GM19239 (cell line): ENCODE measurements around the gene EFEMP1.

Experiments
- DNase-seq: peaks from one replicate; pipeline ENCODE4 v3.0.0; 2011; ENCODE audit warnings: low spot score; ENCODE audit not compliant: insufficient read length
- FAIRE-seq: peaks from 2 replicates; lab custom pipeline; 2011; peaks lifted over from hg19 to GRCh38; lab: Jason Lieb, UNC

EFEMP1 gene

DNA sequence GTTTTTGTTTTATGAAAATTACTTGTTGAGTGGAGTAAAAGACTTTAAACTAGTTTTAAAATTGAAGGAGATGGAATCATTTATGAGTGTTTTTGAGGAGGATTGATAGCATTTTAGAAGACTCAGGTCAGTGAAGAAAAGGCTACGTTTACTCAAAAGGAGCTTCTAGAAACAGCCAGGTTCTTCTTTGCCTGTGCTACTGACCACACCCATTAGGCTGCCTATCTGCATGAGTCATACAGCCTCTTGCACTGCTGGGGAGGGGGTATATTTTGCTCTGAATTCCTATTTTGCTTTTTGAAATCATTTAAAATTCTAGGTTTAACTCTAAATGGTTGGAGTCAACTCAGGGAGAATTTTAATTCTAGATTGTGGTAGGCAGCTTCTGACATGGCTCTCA, 22.3 kb downstream of the EFEMP1 start:
- FAIRE-seq = no peak
- DNase-seq = no peak

DNA sequence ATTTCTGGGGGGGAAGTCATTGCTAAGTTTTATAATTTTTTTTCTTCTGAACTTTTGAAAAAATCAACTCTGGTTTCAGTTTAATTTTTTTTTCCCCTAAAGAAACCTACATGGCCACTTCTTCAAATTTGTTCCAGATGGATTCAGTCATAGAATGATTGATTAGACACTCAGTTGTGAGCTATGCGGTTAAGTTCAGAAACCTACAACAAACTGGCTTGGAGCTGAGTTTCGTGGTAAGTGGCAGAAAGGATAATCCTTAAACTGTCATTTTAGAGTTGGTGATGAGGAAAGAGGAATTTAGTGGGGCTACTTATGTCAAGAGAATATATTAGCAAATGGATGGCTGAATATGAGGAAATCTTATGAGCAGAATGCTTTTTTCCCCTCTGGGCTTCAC, 23.7 kb downstream of the EFEMP1 start:
- DNase-seq (no peak), FAIRE-seq (no peak)

DNA sequence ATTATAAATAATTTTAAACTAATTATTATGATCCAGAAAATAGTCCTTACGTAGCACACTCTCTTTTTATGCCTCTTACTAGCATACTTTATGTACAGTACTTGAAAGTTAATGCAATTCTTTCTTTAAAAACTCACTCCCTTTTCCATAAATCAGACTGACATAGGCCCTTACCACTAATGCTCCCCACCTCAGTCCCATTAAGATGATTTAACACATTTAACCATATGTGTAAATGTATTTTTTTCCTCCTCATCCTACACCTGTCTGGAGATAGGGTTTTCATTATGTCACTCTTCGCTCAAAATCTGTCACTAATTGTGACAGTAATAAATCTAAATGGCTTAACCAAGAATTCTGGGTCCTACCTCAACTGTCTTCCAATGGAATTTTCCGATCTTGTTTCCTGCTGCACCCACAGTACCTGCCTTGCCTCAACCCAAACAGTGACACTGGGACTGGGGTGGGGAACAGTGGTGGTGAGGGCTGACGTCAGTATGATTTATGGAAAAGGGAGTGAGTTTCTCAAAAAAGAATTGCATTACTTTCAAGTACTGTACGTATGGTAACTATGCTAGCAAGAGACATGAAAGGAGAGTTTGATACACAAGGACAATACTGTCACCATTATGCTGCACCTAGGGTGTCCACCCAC, 25.1 kb downstream of the EFEMP1 start:
- DNase-seq = no peak
- FAIRE-seq = no peak

DNA sequence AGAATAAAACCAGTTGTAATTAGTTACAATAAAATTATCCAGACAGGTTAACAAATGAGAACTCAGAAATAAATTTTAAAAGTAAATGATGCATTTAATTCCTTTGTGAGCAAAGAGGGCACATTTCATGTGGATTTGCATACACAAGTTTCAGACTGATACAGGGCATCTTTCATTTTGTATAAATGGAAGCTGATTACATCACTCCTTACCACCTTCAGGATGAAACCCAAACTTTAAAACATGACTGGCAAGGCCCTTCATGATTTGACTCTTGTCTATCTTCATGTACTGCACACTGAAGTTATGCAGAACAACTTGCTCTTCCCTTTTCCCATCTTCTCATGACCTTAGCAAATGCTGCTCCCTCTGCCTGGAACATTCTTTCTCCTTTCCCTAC, 26.9 kb downstream of the EFEMP1 start:
- DNase-seq (no peak), FAIRE-seq (no peak)

DNA sequence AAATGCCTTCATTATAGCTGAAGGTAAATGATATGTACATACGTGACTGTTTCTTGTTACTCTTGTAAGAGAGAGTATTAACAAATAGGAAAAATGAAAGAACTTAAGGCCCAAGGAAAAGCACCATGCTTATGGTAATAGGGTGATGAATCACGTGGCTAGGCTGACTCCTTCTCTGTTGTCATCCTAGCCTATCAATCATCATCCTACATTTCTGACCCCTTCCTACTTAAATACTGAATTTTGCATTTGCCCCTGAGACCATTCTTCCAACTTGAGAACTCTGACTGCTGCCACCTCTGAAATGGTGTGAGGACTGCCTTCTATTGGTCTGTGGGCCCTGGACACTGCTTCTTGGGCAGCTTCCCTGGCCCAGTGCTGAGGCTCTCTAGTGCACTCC, 28.9 kb downstream of the EFEMP1 start:
- DNase-seq (no peak), FAIRE-seq (no peak)

DNA sequence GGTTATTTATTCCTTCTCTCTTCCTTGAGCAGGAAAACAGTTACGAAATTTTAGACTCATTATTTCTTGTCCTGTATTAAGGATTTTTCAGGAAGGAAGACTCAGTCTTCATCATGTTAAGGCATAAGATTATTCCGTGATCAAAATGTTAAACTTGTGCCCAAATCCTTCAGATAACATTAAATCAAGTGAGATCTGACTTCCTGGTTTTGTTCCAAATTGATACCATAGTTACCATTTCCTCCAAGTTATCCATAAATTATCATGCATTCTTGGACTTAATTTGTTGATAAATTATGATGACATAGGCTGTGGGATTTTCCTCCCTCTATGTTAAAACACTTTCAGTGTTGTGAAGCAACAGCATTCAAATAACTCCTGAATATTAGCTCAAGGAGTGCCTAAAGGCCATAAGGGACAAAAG, 31.9 kb downstream of the EFEMP1 start:
- no peak for FAIRE-seq
- DNase-seq = no peak

DNA sequence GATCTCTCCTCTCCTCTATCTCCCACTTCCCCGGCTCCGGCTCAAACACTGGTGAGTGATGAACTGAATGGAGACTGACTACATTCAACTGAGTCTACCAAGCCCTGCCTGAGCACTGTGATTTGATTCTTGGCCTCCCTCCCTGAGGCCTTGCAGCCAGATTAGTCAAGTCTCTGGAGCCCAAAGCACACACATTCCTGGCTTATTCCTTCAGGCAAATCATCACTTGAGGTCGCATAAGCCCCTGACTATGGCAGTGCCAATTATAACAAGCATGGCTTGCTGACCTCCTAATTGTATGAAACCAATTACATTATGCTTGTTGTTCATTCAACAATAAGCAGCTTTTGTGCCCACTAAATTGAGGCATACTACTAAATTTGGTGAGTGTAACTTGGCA, 34.6 kb downstream of the EFEMP1 start:
- DNase-seq (no peak), FAIRE-seq (no peak)

DNA sequence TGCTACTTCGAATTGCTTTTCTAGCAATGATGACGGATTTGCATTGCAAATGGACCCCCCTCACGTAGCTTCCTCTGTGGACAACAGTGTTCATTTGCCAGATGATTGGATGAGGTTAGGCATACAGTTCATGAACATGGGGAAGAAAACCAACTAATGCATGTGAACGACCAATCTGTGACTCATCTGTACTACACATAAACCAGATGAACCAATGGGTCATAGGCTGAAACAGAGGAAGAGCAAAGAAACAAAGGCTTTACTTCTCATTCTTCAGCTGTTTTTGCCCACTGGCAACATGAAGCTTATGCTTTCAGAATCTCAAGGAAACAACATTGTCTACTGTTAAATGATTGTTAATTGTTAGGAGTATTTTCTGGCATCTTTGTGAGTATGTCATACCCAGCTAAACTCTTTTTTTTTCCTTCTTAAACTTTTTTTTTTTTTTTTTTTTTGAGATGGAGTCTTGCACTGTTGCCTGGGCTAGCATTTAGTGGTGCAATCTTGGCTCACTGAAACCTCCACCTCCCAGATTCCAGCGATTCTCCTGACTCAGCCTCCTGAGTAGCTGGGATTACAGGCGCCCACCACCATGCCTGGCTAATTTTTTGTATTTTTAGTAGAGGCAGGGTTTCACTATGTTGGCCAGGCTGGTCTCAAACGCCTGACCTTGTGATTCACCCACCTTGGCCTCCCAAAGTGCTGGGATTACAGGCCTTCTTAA, 35.5 kb downstream of the EFEMP1 start:
- FAIRE-seq = no peak
- DNase-seq = no peak

DNA sequence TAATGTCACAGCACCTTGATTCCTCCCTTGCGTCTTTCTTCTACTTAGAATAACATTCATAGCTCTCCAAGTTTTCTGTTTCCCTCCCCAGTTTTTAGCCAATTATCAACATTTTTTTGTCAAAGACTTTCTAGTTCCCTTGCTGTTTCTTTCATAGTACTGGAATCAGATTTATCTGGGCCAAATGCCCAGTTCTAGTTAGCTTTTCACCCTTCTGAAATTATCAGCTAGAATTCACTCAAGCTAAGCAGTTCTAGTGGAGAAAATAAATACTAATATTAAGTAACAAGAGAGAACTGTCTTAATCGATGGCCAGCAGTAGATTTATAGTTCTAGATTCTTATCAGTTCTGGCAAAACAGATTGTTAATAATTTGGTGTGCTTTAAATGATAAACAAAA, 36.2 kb downstream of the EFEMP1 start:
- FAIRE-seq (no peak), DNase-seq (no peak)

DNA sequence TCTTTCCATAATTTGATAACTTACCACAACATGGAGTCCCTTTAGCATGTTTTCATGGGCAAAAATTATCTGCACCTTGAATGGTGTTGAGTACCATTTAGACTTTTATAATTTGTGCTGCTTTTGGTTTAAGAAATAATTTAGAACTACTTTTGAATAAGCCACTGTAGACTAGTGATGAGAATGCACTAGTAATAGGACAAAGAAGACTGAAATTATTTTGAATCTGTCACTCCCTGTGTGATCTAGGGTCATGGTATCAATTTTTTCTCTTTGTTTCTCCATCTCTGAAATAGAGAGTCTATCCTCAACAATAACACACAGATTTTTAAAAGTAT, 37.7 kb downstream of the EFEMP1 start:
- no peak for DNase-seq
- no peak for FAIRE-seq

DNA sequence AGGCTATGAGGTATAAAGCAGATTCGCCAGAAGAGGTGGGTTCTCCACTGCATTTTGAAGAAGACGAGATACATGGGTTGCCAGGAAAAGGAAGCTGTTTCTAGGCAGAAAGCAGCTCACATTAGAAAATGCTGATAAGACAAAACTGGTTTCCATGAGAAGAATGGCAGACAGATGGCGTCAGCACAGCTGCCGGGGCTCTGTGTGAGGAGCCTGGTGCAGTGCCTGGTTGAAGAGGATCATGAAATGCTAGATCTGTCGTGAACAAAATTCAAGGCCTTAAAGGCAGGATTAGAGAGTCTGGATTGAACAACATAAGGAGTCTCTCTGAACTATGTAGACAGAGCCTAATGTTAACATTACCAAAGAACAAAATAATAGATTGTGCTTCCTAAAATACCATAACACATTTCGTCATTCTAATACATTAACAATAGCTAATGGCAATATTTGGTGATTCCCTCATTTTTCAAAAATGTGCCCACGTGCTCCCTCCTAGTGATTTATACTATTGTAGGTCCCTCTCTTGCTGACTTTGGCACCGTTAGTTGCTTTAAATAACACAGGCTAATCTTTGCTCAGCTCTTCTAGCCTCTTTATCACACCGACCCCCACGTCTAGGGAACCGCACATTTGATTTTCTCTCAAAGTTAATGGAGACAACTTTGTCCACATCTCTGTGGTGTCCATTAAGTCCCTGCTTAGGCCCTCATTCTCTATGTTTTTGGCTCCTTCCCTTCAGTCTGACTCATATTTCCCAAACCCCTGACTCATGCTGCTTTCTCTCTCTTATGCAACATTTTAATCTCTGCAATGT, 38.2 kb downstream of the EFEMP1 start:
- FAIRE-seq (no peak), DNase-seq (no peak)

DNA sequence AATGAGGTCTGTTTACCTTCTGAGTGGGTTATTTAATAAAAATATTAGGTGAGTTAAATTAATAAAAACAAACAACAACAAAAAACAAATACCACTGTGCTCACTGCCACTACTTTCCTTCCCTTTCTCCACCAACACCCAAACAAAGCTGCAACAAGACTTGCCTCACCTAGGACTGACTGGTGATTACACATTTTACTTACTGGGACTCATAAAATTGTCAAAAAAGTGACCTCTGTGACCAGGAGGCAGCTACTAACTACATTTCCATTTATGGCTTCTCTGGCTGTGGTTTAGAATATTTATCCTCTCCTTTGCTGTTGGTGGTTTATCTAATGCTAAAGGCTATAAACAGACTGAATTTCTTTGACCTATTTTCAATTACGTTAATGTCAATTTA, 39.8 kb downstream of the EFEMP1 start:
- no peak for DNase-seq
- no peak for FAIRE-seq

DNA sequence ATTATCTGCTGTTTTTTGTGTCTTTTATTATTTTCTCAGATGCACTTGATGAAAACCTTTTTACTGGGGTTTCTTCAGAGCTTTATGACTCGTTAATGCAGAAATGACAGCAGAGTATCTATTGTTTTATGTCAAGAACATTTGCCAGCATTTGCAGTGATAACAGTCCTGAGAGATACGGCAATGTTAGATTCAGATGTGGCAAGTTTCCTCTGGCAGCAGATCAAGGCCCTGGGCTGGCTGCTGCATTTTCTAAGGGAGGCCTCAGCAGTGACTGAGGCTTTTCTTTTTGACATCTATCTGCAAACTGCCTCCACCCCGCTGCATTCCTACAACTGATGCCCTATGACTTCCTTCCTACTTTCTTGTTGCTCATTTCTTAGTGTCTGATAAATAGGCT, 40.2 kb downstream of the EFEMP1 start:
- DNase-seq (no peak), FAIRE-seq (no peak)

DNA sequence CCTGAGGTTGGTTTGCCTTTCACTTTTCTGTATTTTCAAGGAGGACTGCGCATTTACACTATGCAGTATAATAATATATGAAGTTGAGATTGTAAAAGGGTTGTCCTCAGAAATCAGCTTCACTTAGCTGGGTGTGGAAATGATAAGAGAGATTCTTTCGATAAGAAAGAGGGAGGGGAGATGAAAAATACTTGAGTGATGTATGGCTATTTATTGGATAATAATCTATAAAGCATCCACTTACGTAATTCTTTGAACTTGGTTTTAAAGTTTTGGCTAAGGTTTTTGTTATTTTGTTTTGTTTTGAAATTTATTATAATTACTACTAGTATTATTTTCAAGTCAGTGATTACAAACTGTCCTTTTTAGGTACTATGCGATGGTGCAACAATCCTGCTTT, 40.6 kb downstream of the EFEMP1 start:
- no peak for FAIRE-seq
- DNase-seq = no peak

DNA sequence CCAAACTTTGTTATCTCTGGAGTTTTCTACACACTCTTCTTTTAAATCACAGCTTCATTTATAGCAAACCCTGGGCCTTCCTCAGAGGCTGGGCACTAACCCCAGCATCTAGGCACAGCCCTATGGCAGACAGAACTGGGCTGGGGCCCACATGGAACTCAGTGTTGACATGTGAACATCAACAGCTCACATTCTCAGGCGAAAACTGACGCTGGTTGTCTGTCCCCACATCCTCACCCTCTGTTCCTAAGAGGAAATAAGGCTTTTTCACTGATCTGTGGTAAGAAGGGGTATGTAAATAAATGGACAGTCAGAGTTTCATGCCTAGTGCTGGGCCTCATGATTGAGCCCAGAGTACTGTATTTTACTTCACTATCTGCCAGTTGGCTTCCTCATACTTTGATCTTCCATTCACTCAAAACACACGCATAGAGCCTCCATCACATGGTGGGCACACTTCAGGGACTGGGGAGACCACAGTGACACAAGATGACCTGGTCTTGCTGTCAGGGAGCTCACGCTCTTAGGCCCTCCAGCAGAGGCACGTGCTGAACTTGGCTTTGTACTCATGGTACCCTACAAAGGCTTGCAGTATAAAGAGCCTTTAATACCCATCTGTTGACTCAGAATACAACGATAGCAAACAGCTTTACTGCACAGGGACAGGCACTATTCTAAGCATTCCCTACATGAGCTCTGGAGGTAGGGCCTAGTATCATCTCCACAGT, 43.0 kb downstream of the EFEMP1 start:
- FAIRE-seq = no peak
- no peak for DNase-seq

DNA sequence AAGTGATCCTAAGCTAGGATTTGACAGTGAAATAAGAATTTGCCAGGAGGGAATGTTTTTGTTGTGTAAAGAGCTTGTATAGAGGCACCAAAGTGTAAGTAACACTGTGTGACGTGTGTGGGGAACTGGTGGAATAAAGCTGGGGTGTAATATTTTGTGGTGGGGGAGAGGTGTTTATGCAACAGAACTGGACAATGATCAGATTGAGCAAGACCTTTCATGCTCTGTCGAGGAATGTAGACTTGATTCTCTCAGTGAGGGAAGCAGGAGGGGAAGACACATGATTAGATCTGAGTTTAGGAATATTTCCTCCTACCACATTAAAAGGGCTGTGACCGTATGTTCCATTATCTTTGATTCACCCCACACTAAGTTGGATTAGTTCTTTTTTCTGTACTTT, 43.6 kb downstream of the EFEMP1 start:
- FAIRE-seq = no peak
- no peak for DNase-seq

DNA sequence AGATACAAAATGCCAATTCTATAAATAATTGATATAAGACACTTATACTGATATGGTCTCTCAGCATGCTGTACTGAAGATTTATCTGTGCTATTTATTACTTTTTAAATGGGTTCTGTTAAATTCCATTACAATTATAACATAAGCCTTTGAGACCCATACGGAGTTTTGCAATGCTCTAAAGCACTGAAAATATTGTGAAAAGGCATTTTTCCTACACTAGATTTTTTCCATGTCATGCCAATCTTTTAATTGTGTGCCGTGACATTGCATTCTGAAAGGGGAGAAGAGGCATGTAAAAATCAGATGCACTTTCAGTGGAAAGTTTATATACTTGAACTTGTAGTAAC, 46.5 kb downstream of the EFEMP1 start:
- FAIRE-seq (no peak), DNase-seq (no peak)

DNA sequence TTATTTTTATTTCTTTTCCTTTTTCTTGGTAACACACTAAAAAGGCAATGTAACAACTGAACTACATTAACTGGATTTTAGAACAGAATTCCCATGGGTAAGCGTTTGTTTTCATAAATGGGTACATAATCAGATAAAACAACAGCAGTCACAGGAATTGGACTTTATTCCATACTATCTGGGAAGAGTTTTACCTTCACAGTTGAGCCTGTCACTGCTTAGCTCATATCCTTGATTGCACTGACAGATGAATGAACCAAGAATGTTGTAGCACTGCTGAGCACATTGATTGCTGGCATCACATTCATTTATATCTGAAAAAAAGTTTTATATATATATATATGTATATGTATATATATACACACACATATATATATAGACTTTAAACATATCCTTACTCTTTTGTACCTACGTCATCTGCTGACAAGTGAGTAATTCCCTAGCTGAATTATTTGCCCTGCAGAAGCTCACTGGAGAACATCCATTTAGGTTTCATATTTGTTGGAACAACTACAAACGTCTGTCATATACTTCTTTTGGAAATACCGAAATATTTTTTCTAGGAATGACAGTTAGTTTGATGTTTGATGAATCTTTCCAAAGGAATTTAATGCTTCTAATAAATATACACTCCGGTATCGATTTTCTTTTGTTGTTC, 47.0 kb downstream of the EFEMP1 start:
- FAIRE-seq = no peak
- DNase-seq = no peak

DNA sequence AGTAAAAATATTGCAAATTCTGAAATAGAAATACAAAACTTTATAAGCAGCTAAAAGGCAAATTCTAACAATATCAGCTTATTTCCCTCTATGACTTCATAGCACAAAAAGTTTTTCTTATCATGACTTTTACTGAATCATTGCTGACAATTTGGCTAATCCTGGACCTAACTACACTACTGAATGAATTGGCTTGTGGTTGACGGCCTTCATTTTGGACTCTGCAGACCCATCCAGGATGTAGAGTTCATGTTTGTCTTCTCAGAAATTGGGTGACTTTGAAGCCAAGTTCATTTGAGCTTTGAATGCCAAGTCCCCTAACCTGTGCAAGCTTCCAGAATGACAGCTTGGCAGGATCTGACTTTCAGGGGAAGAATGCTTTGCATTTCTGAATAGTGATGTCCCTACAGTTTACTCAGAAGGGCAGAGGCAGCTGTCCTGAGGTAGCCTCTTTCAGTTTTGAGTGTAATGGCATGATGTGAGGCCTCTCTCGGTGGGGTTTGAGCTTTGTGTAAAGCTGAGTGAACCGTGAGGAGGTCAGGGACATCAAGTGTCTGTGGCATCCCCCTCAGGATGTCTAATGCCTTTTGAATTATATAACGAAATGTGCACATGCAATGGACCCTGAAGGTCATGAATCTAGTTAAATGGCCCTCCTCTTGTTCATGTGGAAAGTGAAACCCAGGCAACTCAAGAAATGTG, 48.0 kb downstream of the EFEMP1 start:
- no peak for DNase-seq
- no peak for FAIRE-seq

DNA sequence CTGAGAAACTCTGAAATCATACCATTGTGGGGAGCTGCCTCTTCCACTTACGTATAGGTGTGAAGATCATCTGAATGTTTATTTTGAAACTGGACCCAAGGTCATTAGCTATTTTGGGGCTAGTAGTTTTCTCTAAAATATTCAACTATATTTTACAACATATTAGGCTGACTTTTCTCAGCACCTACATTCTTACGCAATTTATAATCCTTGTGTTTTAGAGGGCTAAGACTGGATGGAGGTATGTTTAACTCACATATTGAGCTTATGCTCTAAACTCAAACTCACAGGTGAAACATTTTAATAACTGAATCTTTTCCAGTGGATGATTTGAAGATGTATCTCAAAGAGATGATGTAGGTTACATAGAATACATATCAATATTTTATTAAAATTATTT, 49.2 kb downstream of the EFEMP1 start:
- DNase-seq (no peak), FAIRE-seq (no peak)
